ENCODE data around the gene BST2.

- TF ChIP-seq CTCF (IDR thresholded peaks at IDR 0.05) (no peak), POLR2A (IDR thresholded peaks at IDR 0.05) (no peak)
Observed at GRCh38 chr19:17409990-17410389, 4.6 kb upstream of the BST2 start.
